Measurements from ENCODE around the gene ATP6V0A4.
"Not testable (repeated sequence)": the region's sequence is repeated elsewhere in the genome, so short reads cannot be mapped to it uniquely, and the experiment has no call there.

ATP6V0A4 gene

DNA sequence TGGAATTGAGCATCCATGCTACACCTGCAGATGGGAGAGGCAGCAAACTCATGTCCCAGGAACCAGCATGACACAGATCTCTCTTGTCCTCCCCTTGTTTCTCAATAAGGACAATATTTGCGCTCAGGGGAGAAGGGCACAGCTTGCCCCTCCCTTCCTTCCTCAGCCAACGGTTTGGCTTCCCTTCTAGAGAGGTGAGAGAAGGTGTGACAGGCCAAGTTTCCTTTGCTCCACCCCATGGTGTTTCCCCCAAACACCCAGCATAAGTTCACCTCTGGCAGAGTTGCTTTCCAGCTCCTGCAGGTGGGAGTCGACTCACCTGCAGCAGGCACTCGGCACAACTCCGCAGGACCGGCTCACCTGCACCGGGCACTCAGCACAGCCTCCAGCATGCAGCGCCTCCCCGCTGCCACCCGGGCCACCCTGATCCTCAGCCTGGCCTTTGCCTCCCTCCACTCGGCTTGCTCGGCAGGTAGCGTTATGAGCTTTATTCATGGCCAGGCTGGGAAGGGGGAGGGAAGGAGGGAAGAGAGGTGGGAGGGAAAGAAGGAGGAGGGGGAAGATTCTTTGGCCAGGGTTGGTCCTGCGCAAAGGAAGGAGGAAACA lies at the start of gene ATP6V0A4, which contains the start of gene TMEM213:
Gene ATP6V0A4, minus strand, starts transcription at position 482 of the 606 bp plus-strand sequence. CDS start 26,949 bp downstream, outside the sequence.
Gene TMEM213, plus strand, starts transcription at position 280 of the 606 bp plus-strand sequence. Its CDS starts 111 bp downstream, at position 391.
- DNase-seq, result no peak

DNA sequence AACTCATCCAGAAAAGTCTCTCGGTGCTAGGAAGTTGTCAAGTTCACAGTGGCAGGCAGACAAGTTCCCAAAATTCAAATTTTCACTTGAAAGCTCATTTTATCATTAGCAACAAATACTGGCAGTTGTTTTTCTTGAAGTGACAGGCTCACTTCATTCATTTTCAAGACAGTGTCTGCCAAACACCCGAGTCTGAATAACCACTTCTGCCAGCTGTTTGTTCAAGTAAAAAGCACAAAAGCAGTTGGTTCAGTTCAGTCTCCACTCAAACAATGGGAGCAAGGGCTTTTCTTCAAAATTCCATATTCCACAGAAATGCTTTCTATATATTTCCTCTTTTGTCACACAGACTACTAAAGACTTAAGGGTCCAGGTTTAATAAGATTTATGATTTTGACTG lies 47.7 kb upstream of the ATP6V0A4 start:
- no peak for DNase-seq

DNA sequence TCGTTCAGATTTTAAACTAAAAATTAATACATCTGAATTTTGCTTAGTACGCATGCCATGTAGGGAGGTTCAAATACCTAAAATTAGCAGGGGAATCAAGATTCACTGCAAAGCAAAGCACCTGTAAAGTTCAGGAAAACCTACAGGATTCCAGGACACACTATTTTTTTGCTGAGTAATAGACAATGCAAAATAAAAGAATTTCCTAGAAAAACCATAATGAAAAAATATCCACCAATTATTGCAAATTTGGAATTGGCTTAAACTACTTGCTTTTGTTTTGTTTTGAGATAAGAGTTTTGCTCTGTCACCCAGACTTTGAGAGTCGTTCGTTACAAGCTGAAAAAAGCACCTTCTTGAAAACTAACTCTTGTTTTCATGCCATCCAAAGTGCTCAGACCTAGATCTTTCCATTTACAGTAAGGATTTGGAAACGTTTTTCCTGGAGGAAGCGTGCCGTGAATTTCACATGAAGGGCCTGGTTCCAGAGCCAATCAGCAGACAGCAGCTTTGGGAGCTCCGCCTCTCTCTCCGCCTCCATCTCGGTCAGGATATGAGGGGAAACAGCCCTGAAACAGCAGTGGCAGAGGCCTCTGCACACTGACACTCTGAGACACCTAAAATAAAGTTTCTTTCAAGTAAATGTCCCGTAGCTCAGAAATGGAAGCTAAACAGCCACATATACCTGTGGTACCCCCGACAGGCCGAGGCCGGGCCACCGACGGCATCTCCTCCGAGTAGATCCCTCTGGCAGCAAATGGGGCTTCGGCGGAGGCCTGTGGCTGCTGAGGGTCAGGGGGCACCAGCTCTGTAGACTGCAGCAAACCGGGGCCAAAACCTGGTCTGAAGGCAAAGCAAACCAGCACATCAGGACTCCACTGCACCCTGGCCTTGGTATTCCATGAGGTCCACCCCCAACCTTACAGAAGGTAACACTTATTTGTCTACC lies 45.9 kb upstream of the ATP6V0A4 start:
- DNase-seq, result no peak

DNA sequence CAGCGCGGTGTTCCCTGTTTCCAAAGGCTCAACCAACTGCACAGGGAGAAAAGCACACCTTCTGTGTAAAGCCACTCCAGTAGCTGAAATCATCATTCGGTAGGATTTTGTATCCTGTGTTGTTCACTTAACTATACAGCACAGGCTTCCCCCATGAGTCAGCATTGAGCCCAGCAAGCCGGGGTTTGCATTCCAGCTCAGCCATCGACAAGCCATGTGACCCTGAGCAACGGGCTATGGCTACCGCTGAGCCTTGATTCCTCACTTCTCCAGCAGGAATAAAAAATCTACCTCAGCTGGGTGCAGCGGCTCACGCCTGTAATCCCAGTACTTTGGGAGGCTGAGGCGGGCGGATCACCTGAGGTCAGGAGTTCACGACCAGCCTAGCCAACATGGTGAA lies 44.1 kb upstream of the ATP6V0A4 start:
- no peak for DNase-seq

DNA sequence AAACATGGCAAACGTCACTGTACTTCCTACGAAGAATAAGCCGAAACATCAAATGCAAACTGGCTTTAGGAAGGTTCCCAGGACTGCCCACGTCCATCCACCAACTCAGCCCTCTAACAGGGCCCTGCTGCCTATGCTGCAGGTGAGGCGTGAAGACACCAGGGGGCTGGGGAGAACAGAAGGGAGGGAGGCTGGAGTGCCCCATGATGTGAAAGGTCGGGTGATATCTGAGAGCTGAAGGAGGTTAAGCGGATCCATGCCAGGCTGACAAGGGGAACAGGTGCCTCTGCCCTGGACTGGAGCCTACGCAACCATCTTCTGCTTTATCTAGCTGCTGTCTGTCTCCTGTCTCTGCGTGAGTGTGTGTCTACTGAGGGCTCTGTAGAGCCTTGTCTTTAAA lies 40.2 kb upstream of the ATP6V0A4 start:
- no peak for DNase-seq

DNA sequence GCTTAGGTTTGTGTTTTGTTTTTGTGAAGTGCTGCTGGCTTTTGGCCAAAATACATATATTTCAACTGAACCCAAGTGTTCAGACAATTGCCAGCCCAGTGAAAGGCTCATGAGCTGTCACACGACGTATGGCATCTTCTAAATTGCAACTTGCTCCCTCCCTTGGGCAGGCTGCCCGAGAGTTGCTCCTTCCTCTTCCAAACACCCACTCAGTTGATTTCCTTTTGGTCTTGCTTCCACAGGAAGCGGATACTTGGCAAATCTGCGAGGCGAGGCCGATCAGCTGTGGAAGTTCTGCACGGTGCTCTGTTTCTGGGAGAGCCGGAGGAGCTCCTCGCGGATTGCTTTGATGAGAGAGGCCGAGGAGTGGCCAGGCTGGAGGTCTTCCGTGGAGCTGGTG lies 39.6 kb upstream of the ATP6V0A4 start:
- DNase-seq, result no peak

DNA sequence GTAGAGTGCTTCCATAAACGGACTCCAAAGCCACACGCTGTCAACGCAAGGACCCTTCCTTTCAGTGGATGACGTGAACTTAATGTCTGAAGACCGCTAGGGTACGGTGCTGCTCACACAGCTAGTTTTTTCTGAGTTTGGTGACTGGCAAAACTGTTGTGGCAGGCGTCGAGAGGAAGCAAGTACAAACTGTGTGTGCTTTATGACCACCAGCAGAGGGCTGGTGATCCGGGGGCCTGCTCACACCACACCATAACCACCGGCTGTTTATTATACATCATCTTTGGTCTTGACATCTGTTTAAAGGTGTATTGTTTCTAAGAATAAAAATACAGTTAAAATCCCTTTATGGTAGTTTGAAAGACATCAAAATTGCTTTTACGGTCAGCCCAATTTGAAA lies 37.1 kb upstream of the ATP6V0A4 start:
- no peak for DNase-seq

DNA sequence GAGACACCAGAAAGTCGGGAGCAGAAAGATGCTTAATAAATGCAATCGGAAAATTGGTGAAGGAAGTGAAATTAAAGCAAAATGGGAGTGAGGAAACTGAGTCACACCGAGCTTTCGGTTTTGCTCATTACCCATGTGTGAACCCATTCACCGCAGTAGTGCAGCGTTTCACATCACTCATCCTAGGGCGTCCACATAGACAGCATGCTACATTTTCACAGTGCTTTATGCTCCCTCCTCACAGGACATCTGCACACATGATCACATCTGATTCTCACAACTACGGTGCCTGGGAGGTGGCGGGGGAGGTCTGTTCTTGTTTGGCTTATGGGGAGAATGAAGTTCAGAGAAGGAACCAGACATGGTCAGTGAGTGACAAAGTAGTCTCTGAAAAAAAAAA lies 36.6 kb upstream of the ATP6V0A4 start:
- DNase-seq, result no peak

DNA sequence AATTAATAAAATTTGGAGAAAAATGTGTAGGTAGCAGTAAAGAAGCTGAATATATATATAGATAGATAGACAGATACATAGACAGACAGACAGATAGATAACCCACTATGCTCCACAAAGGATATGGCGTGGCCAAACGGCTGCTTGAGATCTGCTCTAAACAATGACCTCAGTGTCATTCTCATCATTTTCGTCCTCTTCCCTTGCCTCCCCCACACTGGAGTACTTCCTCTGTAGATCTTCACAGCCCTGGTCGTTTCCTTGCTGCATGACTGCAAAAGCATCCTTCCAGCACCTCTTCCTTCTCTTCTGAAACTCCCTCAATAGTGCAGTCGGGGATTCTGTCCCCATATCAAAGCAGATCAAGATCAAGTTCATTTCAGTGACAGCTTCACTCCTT lies 35.6 kb upstream of the ATP6V0A4 start:
- DNase-seq, result no peak

DNA sequence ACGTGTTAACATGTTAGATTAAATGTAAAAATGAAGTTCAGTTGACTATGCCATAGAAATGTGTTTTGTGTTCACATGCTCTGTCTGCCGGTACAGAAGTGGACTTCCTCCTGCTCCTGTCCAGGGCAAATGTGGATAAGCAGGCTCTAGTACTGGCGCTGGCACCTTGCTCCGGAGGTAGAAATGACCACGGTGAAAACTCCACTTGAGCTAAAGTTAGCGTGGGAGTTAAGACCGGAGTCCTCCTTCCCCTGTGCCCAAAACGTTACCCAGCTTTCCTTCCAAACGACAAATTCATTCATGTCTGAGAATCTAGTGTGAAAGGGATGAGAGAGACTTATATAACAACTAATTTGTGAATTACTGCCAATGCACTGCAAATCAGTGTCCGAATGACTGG lies 35.0 kb upstream of the ATP6V0A4 start:
- no peak for DNase-seq

DNA sequence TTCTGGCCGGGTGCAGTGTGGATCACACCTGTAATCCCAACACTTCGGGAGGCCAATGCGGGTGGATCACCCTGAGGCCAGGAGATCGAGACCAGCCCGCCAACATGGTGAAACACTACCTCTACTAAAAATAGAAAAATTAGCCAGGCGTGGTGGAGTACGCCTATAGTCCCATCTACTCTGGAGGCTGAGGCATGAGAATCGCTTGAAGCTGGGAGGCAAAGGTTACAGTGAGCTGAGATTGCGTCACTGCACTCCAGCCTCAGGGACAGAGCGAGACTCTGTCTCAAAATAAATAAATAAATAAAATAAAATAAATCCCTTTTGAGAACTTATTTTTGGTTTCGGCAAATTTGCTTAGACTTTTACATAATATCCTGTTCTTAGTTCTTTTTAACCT lies 31.3 kb upstream of the ATP6V0A4 start:
- no peak for DNase-seq

DNA sequence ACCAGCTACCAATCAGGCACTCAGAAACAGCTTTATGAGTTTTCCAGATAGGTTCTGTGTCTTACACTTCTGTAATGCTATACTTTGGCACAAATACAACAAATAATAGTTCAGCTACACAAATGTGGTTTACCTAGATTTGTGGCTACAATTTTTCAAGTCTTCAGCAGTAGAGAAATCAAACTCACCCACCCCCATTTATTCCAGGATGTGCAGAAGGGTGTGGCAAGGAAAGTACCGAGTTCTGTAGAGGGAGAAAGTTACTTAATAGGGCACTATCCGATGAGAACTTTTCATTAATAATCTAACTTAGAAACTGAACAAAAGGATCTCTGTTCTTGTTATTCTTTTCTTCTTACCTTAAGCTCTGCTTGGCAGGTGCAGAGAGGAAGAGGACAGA lies 30.3 kb upstream of the ATP6V0A4 start:
- DNase-seq, result no peak

DNA sequence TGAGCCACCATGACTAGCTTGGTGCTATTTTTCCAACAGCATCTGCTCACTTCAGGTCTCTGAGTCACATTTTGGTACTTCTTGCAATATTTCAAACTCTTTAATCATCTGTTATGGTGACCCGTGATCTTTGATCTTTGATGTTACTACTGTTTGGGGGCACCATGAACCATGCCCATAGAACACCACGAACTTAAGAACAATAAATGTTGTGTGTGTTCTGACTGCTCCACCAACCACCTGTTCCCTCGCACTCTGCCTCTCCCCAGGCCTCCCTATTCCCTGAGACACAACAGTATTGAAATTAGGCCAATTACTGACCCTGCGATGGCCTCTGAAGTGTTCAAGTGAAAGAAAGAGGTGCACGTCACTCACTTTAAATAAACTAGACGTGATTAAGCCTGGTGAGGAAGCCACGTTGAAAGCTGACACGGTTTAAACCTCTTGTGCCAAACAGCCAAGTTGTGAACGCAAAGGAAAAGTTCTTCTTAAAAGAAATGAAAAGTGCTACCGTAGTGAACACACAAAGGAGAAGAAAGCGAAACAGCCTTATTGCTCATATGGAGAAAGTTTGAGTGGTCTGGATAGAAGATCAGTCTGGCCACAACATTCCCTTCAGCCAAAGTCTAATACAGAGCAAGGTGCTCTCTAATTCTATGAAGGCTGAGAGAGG lies 27.2 kb upstream of the ATP6V0A4 start:
- no peak for DNase-seq

DNA sequence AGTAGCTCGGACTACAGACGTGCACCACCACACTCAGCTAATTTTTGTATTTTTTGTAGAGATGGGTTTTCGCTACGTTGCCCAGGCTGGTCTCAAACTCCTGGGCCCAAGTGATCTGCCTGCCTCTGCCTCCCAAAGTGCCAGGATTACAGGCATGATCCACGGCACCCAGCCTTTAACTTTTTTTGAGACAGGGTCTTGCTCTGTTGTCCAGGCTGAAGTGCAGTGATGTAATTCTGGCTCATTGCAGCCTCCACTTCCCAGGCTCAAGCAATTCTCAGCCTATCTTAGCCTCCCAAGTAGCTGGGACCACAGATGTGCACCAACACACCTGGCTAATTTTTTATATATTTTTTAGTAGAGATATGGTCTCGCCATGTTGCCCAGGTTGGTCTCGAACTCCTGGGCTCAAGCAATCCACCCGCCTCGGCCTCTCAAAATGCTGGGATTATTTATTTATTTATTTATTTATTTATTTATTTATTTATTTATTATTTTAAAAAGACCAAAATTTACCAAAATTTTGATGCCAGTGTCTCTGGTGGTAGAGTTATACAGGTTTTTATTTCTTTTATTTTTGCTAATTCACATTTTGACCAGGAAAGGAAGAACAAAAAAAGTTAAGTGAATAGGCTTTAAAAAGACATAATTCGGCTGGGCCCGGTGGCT lies 25.0 kb upstream of the ATP6V0A4 start:
- no peak for DNase-seq

DNA sequence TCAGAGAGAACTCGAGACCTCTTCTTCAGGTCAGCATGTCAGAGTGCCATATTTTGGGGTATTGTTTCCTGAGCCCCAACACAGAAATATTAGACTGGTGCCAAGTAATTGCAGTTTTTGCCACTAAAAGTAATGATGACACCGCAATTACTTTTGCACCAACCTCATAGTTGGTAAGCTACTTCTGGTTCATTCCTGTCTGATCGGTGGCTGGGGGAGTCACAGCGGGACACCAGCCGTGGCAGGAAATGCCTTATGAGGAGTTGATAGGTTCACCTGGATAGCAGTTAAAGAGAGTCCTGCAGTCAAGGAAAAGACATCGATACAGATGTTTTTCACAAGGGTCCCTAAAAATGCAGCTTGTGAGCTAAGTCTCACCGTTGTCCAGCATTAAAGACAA lies 23.9 kb upstream of the ATP6V0A4 start:
- DNase-seq, result no peak

DNA sequence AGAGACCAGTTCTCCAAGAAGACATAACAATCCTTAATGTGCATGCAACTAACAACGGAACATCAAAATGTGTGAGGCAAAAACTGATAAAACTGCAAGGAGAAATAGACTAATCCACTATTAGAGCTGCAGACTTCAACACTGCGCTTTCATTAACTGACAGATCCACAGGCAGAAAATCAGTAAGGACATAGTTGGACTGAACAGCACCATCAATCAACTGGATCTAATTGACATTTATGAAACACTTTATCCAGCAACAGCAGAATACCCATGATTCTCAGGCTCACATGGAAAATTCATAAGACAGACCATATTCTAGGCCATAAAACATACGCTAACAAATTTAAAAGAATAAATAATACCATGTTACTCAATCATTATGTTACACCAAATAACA lies 21.6 kb upstream of the ATP6V0A4 start:
- DNase-seq, result no peak

DNA sequence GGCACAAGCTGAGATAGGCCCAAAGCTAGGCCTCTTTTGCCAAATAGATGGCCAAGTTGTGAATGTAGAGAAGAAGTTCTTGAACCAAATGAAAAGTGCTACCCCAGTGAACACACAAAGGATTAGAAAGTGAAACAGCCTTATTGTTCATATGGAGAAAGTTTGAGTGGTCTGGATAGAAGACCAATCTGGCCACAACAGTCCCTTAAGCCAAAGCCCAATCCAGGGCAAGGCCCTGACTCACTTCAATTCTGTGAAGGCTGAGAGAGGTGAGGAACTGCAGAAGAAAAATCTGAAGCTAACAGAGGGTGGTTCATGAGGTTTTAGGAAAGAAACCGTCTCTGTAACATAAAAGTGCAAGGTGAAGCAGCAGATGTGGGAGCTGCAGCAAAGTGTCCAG lies 18.7 kb upstream of the ATP6V0A4 start:
- no peak for DNase-seq

DNA sequence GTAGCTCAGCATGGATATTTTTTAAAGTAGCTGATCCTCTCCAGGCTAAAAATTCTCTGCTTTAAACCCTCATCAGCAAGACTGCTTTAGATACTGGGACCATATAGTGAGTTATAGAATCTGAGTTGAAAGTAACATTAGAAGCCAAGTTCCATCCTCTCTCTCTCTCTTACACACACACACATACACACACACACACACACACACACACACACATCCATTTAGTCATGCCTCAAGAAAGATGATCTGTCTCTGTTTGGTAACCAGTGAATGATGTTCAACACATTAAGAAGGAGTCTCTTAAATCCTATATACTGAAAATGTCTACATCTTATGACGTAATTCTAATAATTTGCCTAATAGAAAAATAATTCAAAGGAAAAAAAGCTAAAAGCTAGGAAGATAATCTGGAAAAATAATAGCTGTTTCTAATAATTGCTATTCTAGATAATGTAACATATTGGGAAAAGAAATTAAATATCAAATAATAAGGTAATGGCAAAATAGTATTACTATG lies 16.9 kb upstream of the ATP6V0A4 start:
- no peak for DNase-seq

DNA sequence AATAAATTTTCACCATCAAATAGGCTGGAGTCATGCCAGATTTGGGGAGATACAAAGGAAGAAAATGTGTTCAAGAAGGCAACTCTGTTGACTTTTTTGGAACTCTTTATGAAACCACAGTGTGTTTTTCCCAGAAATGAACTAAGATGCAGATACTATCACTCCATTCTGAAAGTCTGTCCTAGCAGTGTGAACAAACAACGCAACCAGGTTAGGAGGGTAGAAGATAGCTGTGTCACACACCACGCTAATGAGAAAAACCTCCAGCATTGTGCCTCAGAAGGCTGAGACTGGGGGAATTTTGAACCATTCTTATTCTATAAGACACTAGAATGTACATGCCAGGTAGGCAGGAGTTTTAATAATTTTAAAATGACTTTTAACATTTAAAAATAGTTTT lies 15.9 kb upstream of the ATP6V0A4 start:
- no peak for DNase-seq

DNA sequence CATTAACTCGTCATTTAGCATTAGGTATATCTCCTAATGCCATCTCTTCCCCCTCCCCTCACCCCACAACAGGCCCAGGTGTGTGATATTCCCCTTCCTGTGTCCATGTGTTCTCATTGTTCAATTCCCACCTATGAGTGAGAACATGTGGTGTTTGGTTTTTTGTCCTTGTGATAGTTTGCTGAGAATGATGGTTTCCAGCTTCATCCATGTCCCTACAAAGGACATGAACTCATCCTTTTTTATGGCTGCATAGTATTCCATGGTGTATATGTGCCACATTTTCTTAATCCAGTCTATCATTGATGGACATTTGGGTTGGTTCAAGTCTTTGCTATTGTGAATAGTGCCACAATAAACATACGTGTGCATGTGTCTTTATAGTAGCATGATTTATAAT lies 13.3 kb upstream of the ATP6V0A4 start:
- not testable (repeated sequence) for DNase-seq

DNA sequence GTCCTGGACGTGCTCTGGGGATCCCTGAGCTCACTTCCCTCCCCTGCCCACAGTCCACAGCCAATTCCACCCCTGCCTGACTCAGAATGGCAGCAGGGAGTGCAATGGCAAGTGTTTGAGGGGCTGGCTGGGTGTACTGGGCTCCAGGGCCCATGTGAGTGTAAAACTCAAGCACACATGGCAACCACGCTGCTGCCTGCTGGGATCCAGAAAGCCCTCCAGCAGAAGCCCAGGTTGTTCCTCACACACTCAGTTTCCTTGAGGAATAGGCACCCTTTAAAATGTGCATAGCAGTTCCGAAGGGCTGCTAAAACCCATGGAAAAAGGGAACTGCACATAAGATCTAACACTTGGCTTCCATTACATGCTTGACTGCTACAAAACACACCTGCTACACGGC lies 11.3 kb upstream of the ATP6V0A4 start:
- DNase-seq, result no peak

DNA sequence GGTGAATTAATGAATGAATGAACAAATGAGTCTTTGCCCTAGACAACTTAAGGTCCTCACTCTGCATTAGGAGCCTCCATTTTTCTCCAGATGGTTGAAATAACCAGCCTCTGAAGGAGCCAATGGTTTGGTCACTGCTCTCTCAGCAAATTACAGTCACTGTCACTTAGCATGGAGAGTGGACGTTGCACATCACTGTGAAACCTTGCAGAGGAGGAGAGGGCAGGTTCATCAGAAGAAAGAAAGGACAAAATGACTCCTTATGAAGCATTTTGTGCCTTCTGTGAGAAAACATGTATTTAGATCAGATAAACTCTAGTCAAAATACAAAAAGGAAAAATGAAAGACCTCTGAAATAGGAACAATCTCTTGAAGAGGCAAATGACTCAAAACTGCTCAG lies 6.6 kb upstream of the ATP6V0A4 start:
- no peak for DNase-seq

DNA sequence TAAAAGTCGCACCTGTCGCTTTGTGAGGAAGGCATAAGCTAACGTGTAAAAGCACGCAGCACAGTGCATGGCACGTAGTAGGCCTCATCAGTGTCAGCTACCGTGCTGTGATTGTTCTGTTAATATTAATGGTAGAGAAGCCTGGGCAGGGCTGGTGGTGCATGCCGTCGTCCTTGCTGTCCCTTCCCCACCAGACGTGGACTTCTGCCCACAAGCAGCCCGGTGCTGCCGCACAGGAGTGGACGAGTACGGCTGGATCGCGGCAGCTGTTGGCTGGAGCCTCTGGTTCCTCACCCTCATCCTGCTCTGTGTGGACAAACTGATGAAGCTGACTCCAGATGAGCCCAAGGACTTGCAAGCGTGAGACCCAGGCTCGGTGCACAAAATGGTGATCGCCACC lies 4.7 kb upstream of the ATP6V0A4 start:
- DNase-seq, result no peak

Data from GDM1 (cell line).